A673 (cell line): ENCODE measurements around the gene LRP1B. TPM values are rescaled to one million over a fixed set of nuclear protein-coding genes. Genes with fewer than 3 reads are reported as not detected.

Source experiments
- BruUV-seq: library from RNA; stranded (reverse); fragments of 400-500 nt; replicated peaks from 2 replicates; lab custom pipeline; 2021; lab: Mats Ljungman, UMichigan
- CTCF ChIA-PET: fragments of 300-600 bp; sonication (Branson Sonifier 250); formaldehyde crosslinking; loops from one replicate; lab custom pipeline; 2022; ENCODE audit warnings: antibody characterized with exemption; lab: Charles Lee
- POLR2A ChIA-PET: fragments of 300-600 bp; sonication (Branson Sonifier 250); formaldehyde crosslinking; loops from one replicate; lab custom pipeline; 2022; ENCODE audit warnings: antibody characterized with exemption; ENCODE audit not compliant: low non-redundant PET; lab: Charles Lee
- DNase-seq: peaks from one replicate; pipeline ENCODE4 v3.0.0-alpha.2; 2015; ENCODE audit warnings: low spot score
- H3K27ac ChIP-seq: fragments of 200-600 bp; sonication (generic); 2 replicates; pipeline ENCODE4 v1.5.1; 2016; ENCODE audit warnings: mixed run types, low read depth, mild to moderate bottlenecking, mixed read lengths, antibody characterized with exemption, low read length; ENCODE audit not compliant: poor library complexity, severe bottlenecking
- H3K27me3 ChIP-seq: fragments of 200-600 bp; sonication (generic); replicated peaks from 2 replicates; pipeline ENCODE4 v1.6.1; 2017; ENCODE audit warnings: mixed run types, low read depth, mild to moderate bottlenecking, mixed read lengths, antibody characterized with exemption, low read length; ENCODE audit not compliant: insufficient read depth, poor library complexity
- H3K36me3 ChIP-seq: fragments of 200-600 bp; sonication (generic); 2 replicates; pipeline ENCODE4 v1.6.1; 2016; ENCODE audit warnings: mixed run types, mild to moderate bottlenecking, mixed read lengths, antibody characterized with exemption, low read length; ENCODE audit not compliant: insufficient read depth, poor library complexity, severe bottlenecking
- H3K4me1 ChIP-seq: fragments of 200-600 bp; sonication (generic); 2 replicates; pipeline ENCODE4 v1.6.1; 2017; ENCODE audit warnings: mixed run types, mild to moderate bottlenecking, mixed read lengths, antibody characterized with exemption, low read length; ENCODE audit not compliant: insufficient read depth, poor library complexity, severe bottlenecking
- H3K4me3 ChIP-seq: fragments of 200-600 bp; sonication (generic); 2 replicates; pipeline ENCODE4 v1.5.1; 2016; ENCODE audit warnings: low read depth, mixed run types, mild to moderate bottlenecking, mixed read lengths, low read length; ENCODE audit not compliant: poor library complexity, severe bottlenecking
- H3K9me3 ChIP-seq: fragments of 200-600 bp; sonication (generic); 2 replicates; pipeline ENCODE4 v1.6.1; 2016; ENCODE audit warnings: mixed run types, low read depth, mild to moderate bottlenecking, mixed read lengths, antibody characterized with exemption, low read length; ENCODE audit not compliant: poor library complexity, severe bottlenecking
- CTCF ChIP-seq: fragments of 300-800, 200-600 bp; sonication (generic); conservative IDR thresholded peaks from 2 replicates; pipeline ENCODE4 v1.5.1; 2017; ENCODE audit warnings: low read depth, mild to moderate bottlenecking, antibody characterized with exemption, low read length, moderate library complexity, mixed read lengths
- EZH2 ChIP-seq: fragments of 200-600 bp; sonication (generic); IDR thresholded peaks from 2 replicates; pipeline ENCODE4 v1.6.1; 2017; ENCODE audit warnings: borderline replicate concordance, low read depth, mild to moderate bottlenecking, mixed read lengths, antibody characterized with exemption, low read length; ENCODE audit not compliant: poor library complexity, severe bottlenecking
- intact Hi-C: fragments of 100-400 bp; cut with micrococcal nuclease; formaldehyde crosslinking; loops from one replicate; pipeline ENCODE4 v1.10.0; 2022; ENCODE audit not compliant: unreplicated experiment
- total RNA-seq: library from RNA; stranded (reverse); gene quantifications from 2 replicates; pipeline ENCODE4 v1.2.3, GENCODE V29; 2021

LRP1B gene
- total RNA-seq, 1 experiment from 2014 or later = 9.9 TPM

- Histone ChIP-seq H3K4me1 (peaks cover 6% of the 10 kb centered on the region), H3K36me3 (no peaks in the 10 kb centered on the region), H3K9me3 (no peaks in the 10 kb centered on the region), H3K27me3 (no peaks in the 10 kb centered on the region), H3K4me3 (no peak overlapping the region), H3K27ac (no peak overlapping the region)
- POLR2A ChIA-PET = no interaction called here
- no peak for TF ChIP-seq CTCF
- TF ChIP-seq EZH2 = no peak
- peak; percentile 25 for DNase-seq
- intact Hi-C loops = no loop called here
- CTCF ChIA-PET = no interaction called here
- no TSS peak for BruUV-seq
These were observed 1673.3 kb downstream of the LRP1B start for GRCh38 chr2:140457483-140457882.

GRCh38 chr2:140455315-140455714, 1675.5 kb downstream of the LRP1B start:
- Histone ChIP-seq H3K36me3 (no peaks in the 10 kb centered on the region), H3K27me3 (no peaks in the 10 kb centered on the region), H3K4me3 (no peak overlapping the region), H3K9me3 (no peaks in the 10 kb centered on the region), H3K4me1 (peaks cover 6% of the 10 kb centered on the region), H3K27ac (no peak overlapping the region)
- ChIA-PET POLR2A (no interaction called here), CTCF (no interaction called here)
- intact Hi-C loops = no loop called here
- no peak for DNase-seq
- BruUV-seq = no TSS peak
- TF ChIP-seq EZH2 (no peak), CTCF (no peak)

DNA sequence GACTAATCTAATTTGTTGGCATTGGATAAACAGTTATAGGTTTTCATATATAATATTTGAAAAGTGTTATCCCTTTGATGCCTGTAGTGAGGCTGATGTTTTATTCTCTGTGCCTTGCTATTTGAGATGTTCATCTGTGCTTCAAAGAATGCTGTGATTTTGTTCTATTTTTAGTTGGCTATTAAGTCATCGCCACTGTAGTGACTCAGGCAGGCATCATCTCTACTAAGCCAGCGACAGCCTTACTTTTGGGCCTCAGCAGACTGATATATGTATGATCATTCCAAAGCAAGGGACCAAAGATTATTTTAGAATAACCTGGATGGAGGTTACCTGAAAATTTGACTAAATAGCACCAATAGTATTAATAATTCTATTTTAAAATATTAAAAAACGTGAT, 1676.1 kb downstream of the LRP1B start:
- Histone ChIP-seq H3K4me3 (no peak overlapping the region), H3K27ac (no peak overlapping the region), H3K9me3 (no peaks in the 10 kb centered on the region), H3K36me3 (no peaks in the 10 kb centered on the region), H3K27me3 (no peaks in the 10 kb centered on the region), H3K4me1 (peaks cover 6% of the 10 kb centered on the region)
- ChIA-PET CTCF (no interaction called here), POLR2A (no interaction called here)
- intact Hi-C loops = no loop called here
- DNase-seq = peak; percentile 13
- TF ChIP-seq CTCF (no peak), EZH2 (no peak)
- no TSS peak for BruUV-seq
